Measurements from ENCODE around the gene RBM43. TPM values are rescaled to one million over a fixed set of nuclear protein-coding genes. Genes with fewer than 3 reads are reported as not detected.
A peak's percentile ranks its signal among the peaks of the same experiment; 100 is the strongest.
"Not testable (repeated sequence)": the region's sequence is repeated elsewhere in the genome, so short reads cannot be mapped to it uniquely, and the experiment has no call there.

The RBM43 gene
- total RNA-seq, 1 experiment from 2014 or later = 1.8 TPM

DNA sequence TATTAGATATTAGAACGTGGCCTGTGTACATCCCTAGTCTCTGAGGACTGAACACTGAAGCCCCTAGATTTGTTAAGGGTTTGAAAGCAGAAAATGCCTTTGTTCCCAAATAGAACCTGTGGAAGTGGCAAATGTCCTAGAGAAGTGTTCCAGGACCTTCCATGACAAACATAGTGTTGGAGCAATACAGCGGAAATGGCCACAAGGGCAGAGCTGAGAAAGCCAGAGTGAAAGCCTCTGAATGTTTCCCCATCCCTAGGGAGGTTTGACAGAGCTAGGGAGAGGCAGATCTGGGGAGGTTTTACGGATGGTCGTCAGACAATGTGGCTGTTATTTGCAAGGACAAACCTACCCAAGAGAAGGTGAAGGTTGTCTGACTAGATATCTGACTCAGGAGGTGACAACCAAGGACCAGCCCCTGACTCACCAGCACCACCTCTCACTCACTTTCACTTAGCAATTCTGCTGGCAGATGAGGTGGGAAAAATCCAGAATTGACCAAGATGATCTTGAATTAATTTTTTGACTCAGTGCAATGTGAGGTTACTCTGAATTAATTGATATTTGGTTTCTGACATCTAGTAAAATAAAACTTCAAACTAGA lies 24.1 kb downstream of the RBM43 start:
- no peak overlapping the region for H2AFZ ChIP-seq (ENCODE audit: low read length)
- H2BK5ac ChIP-seq (ENCODE audit: insufficient read length, low read length) = no peak overlapping the region
- no peak overlapping the region for H3K4me2 ChIP-seq (ENCODE audit: insufficient read depth, insufficient read length, low read length)
- H3K27ac Mint-ChIP-seq = 0 out of 7 replicates have a peak overlapping the region, but pooled peaks of 1 of the 3 experiments have one; percentile 56
- no peak overlapping the region for H3K56ac ChIP-seq (ENCODE audit: insufficient read length, low read depth, low read length)
- H4K5ac ChIP-seq (ENCODE audit: insufficient read length, low read depth, low read length) = no peak overlapping the region
- H3T11ph ChIP-seq (ENCODE audit: low read length) = no peak overlapping the region
- no peak overlapping the region for H4K8ac ChIP-seq (replicated peaks; ENCODE audit: insufficient read length, low read depth, low read length)
- no peak overlapping the region for H3K14ac ChIP-seq (ENCODE audit: insufficient read depth, low read length)
- H3K79me2 ChIP-seq (ENCODE audit: insufficient read depth, low read length) = no peaks in the 10 kb centered on the region
- no peak for DNase-seq
- no peaks in the 10 kb centered on the region for H4K20me1 ChIP-seq (ENCODE audit: control insufficient read depth, insufficient read depth, insufficient read length)
- H2BK120ac ChIP-seq (ENCODE audit: low read depth, low read length, poor library complexity, severe bottlenecking) = no peak overlapping the region
- H3K18ac ChIP-seq (ENCODE audit: insufficient read length, low read depth, low read length) = no peak overlapping the region
- no peaks in the 10 kb centered on the region for H3K36me3 Mint-ChIP-seq (ENCODE audit: insufficient read depth in 1 of 3, low read depth in 3 of 3)
- no peak overlapping the region for H3K4ac ChIP-seq (ENCODE audit: low read depth, low read length)
- peaks cover 4 to 10% of the 10 kb centered on the region in 2 experiments; a peak in 2 of 4 replicates for H3K4me1 Mint-ChIP-seq
- no peaks in the 10 kb centered on the region for H3K27me3 ChIP-seq (ENCODE audit: insufficient read depth, low read length)
- H3K23ac ChIP-seq (ENCODE audit: insufficient read length, low read depth, low read length) = no peak overlapping the region
- no peak overlapping the region for H2BK15ac ChIP-seq (ENCODE audit: low read depth, low read length)
- H3K27ac ChIP-seq (ENCODE audit: insufficient read length, low read depth, low read length) = no peak overlapping the region
- no peak overlapping the region for H2AK5ac ChIP-seq (ENCODE audit: insufficient read length, low read length)
- H3K4me1 ChIP-seq (ENCODE audit: insufficient read depth, low read length) = no peaks in the 10 kb centered on the region
- TF ChIP-seq, protein P1, sequence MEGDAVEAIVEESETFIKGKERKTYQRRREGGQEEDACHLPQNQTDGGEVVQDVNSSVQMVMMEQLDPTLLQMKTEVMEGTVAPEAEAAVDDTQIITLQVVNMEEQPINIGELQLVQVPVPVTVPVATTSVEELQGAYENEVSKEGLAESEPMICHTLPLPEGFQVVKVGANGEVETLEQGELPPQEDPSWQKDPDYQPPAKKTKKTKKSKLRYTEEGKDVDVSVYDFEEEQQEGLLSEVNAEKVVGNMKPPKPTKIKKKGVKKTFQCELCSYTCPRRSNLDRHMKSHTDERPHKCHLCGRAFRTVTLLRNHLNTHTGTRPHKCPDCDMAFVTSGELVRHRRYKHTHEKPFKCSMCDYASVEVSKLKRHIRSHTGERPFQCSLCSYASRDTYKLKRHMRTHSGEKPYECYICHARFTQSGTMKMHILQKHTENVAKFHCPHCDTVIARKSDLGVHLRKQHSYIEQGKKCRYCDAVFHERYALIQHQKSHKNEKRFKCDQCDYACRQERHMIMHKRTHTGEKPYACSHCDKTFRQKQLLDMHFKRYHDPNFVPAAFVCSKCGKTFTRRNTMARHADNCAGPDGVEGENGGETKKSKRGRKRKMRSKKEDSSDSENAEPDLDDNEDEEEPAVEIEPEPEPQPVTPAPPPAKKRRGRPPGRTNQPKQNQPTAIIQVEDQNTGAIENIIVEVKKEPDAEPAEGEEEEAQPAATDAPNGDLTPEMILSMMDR (conservative IDR thresholded peaks at IDR 0.05) = peak; percentile 17; the same call in 1 of the 3 replicates
- H3K27me3 Mint-ChIP-seq (ENCODE audit: low read depth) = no peaks in the 10 kb centered on the region
- no peak overlapping the region for H3K4me3 Mint-ChIP-seq
- no peak overlapping the region for H2BK12ac ChIP-seq (ENCODE audit: insufficient read length, low read depth, low read length)
- no peaks in the 10 kb centered on the region for H3K9me3 Mint-ChIP-seq
- H3K9me3 ChIP-seq (ENCODE audit: control insufficient read depth, low read depth, low read length) = no peaks in the 10 kb centered on the region
- H3K79me1 ChIP-seq (ENCODE audit: insufficient read depth, low read depth, low read length, poor library complexity, severe bottlenecking) = no peaks in the 10 kb centered on the region
- no peak overlapping the region for H3K9ac ChIP-seq (ENCODE audit: extremely low read depth, insufficient read length, low read length)
- H3K23me2 ChIP-seq (ENCODE audit: insufficient read length, low read depth, low read length, poor library complexity, severe bottlenecking) = no peaks in the 10 kb centered on the region
- WGBS (ENCODE audit: extremely low coverage, insufficient read length, low lambda C conversion rate) = no CpG with 5 or more reads among the region's 4 CpGs
- no peak overlapping the region for H2BK20ac ChIP-seq (ENCODE audit: low read depth, low read length, poor library complexity, severe bottlenecking)
- H4K91ac ChIP-seq (ENCODE audit: insufficient read length, low read depth, low read length) = no peak overlapping the region

DNA sequence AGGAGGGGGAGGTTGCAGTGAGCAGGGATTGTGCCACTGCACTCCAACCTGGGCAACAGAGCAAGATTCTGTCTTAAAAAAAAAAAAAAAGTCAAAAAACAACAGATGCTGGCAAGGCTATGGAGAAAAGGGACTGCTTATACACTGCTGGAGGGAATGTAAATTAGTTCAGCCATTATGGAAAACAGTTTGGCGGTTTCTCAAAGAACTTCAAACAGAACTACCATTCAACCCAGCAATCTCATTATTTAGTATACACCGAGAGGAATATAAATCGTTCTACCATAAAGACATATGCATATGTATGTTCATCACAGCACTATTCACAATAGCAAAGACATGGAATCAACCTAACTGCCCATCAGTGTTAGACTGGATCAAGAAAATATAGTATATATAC lies 27.9 kb downstream of the RBM43 start:
- not testable (repeated sequence) for H3K4me3 Mint-ChIP-seq; H3K4ac ChIP-seq (ENCODE audit: low read depth, low read length); H3K56ac ChIP-seq (ENCODE audit: insufficient read length, low read depth, low read length); H3K9me3 ChIP-seq (ENCODE audit: control insufficient read depth, low read depth, low read length); H3K27ac ChIP-seq (ENCODE audit: insufficient read length, low read depth, low read length); H3K18ac ChIP-seq (ENCODE audit: insufficient read length, low read depth, low read length); H2AFZ ChIP-seq (ENCODE audit: low read length); H4K20me1 ChIP-seq (ENCODE audit: control insufficient read depth, insufficient read depth, insufficient read length); H2AK5ac ChIP-seq (ENCODE audit: insufficient read length, low read length); H2BK20ac ChIP-seq (ENCODE audit: low read depth, low read length, poor library complexity, severe bottlenecking); H3K79me1 ChIP-seq (ENCODE audit: insufficient read depth, low read depth, low read length, poor library complexity, severe bottlenecking); H3K27ac Mint-ChIP-seq; H2BK5ac ChIP-seq (ENCODE audit: insufficient read length, low read length); H3K4me2 ChIP-seq (ENCODE audit: insufficient read depth, insufficient read length, low read length); H4K91ac ChIP-seq (ENCODE audit: insufficient read length, low read depth, low read length); H3K79me2 ChIP-seq (ENCODE audit: insufficient read depth, low read length); H3K14ac ChIP-seq (ENCODE audit: insufficient read depth, low read length); H3K27me3 ChIP-seq (ENCODE audit: insufficient read depth, low read length); H4K5ac ChIP-seq (ENCODE audit: insufficient read length, low read depth, low read length); H3K23ac ChIP-seq (ENCODE audit: insufficient read length, low read depth, low read length); H3K9ac ChIP-seq (ENCODE audit: extremely low read depth, insufficient read length, low read length); H3K9me3 Mint-ChIP-seq; H3K4me1 ChIP-seq (ENCODE audit: insufficient read depth, low read length); H2BK120ac ChIP-seq (ENCODE audit: low read depth, low read length, poor library complexity, severe bottlenecking); H2BK12ac ChIP-seq (ENCODE audit: insufficient read length, low read depth, low read length); H2BK15ac ChIP-seq (ENCODE audit: low read depth, low read length); H3K23me2 ChIP-seq (ENCODE audit: insufficient read length, low read depth, low read length, poor library complexity, severe bottlenecking); H3T11ph ChIP-seq (ENCODE audit: low read length); H4K8ac ChIP-seq (replicated peaks; ENCODE audit: insufficient read length, low read depth, low read length); DNase-seq; H3K27me3 Mint-ChIP-seq (ENCODE audit: low read depth); H3K36me3 Mint-ChIP-seq (ENCODE audit: insufficient read depth in 1 of 3, low read depth in 3 of 3)
- no CpG with 5 or more reads among the region's 3 CpGs for WGBS (ENCODE audit: extremely low coverage, insufficient read length, low lambda C conversion rate)
- peaks cover 4 to 10% of the 10 kb centered on the region in 2 experiments; a peak in 2 of 4 replicates for H3K4me1 Mint-ChIP-seq
